Activated T-cell treated with anti-CD3 and anti-CD28 coated beads for 1 hour (primary cell): ENCODE results near the gene PHYH.
"Not testable (repeated sequence)": the region's sequence is repeated elsewhere in the genome, so short reads cannot be mapped to it uniquely, and the experiment has no call there.

Experiments used
- DNase-seq: peaks from one replicate; pipeline ENCODE4 v3.0.0-alpha.2; 2020; ENCODE audit warnings: low read depth

The PHYH gene

DNA sequence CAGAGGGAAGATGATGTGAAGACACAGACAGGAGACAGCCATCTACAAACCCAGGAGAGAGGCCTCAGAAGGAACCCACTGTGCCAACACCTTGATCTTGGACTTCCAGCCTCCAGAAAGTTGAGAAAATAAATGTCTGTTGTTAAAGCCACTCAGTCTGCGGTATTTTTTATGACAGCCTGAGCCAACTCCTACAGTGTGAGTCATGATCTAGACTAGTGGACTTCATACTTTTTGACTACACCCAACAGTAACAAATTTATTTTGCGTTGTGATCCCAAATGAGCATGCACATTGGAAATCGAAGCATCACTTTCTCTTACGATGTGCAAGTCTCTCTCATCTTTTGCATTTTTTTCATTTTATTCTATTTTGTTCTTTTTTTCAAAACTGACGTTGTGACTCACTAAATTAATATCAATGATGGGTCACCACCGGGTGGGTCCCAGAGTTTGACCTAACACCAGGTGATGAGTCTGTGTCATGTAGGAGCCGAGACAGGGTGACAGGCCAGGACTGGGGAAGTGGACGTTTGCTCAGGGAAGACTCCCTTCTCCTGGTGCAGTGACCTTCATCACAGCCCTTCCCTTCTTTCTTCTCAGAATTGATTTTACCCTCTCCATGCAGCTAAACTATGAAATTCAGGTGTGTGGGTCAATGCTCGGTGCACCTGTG lies 28.9 kb downstream of the PHYH start:
- DNase-seq = no peak

- DNase-seq = no peak
These were observed 31.0 kb downstream of the PHYH start for GRCh38 chr10:13268841-13269240.

- DNase-seq = no peak
These were observed 31.6 kb downstream of the PHYH start for GRCh38 chr10:13268310-13268709.

- DNase-seq = no peak
These were observed 36.3 kb downstream of the PHYH start for GRCh38 chr10:13263591-13263990.

GRCh38 chr10:13262433-13262832 lies 37.4 kb downstream of the PHYH start:
- DNase-seq = no peak

GRCh38 chr10:13257621-13258140 lies 42.2 kb downstream of the PHYH start:
- no peak for DNase-seq

- no peak for DNase-seq
These were observed 43.2 kb downstream of the PHYH start for GRCh38 chr10:13256627-13257026.

DNA sequence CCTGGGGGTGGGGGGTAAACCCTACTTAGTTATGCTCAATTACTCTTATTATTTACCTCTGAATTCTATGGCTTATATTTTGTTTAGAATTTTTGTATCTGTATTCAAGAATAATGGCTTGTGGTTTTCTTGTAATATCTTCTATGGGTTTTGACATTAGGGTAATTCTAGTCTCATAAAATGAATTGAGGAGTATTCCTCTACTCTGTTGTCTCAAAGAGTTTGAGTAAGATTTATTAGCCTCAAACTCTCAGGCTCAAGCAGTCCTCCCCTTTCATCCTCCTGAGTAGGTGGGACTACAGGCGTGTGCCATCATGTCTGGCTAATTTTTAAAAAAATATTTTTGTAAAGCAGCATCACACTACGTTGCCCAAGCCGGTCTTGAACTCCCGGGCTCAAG lies 46.1 kb downstream of the PHYH start:
- no peak for DNase-seq

- no peak for DNase-seq
These were observed 52.1 kb downstream of the PHYH start for GRCh38 chr10:13247784-13248183.

DNA sequence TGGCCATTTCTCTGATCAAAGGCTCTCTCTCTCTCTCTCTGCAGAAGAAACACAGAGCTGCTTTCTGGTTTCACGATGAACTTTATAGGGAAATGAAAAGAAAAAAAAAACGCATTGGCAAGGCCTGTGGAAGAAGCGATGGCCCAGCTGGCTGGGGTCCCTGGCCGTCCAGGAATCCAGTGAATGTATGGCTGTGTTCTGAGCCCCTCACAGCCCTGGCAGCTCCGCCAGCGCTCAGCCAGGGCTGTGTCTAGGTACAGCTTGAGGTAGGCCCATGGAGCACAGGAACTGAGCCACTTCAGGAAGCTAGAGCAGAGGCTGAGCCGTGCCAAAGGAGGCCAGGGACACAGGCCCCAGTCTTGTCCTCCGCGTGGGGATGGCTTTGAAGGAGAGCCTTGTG lies 52.6 kb downstream of the PHYH start:
- DNase-seq = no peak

- DNase-seq = not testable (repeated sequence)
These were observed 57.6 kb downstream of the PHYH start for GRCh38 chr10:13242260-13242659.

DNA sequence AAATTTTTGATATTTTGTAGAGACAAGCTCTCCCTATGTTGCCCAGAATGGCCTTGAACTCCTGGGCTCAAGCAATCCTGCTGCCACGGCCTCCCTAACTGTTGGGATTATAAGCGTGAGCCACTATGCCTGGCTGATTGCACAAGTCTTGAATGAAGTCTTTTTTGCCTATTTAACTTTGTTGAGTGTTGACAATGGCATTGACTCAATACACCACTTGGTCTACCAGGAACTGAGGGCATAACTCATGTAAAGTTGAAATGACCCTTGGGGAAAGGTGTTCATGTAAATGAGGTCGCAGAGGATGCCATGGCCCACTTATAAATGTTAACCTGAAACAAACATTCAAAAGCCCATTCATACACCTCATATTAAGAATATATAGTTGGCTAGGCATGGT lies 58.3 kb downstream of the PHYH start:
- DNase-seq = no peak

DNA sequence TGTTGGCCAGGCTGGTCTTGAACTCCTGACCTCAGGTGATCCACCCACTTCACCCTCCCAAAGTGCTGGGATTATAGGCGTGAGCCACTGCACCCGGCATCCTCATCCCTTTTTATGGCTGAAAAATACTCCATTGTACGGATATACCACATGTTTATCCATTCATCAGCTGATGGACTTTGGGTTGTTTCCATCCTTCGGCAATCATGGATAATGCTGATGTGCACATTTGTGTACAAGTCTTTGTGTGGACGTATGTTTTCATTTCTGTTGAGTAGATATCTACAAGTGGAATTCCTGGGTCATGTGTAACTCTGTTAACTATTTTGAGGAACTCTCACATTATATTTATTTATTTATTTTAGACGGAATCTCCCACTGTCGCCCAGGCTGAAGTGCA lies 59.9 kb downstream of the PHYH start:
- no peak for DNase-seq

DNA sequence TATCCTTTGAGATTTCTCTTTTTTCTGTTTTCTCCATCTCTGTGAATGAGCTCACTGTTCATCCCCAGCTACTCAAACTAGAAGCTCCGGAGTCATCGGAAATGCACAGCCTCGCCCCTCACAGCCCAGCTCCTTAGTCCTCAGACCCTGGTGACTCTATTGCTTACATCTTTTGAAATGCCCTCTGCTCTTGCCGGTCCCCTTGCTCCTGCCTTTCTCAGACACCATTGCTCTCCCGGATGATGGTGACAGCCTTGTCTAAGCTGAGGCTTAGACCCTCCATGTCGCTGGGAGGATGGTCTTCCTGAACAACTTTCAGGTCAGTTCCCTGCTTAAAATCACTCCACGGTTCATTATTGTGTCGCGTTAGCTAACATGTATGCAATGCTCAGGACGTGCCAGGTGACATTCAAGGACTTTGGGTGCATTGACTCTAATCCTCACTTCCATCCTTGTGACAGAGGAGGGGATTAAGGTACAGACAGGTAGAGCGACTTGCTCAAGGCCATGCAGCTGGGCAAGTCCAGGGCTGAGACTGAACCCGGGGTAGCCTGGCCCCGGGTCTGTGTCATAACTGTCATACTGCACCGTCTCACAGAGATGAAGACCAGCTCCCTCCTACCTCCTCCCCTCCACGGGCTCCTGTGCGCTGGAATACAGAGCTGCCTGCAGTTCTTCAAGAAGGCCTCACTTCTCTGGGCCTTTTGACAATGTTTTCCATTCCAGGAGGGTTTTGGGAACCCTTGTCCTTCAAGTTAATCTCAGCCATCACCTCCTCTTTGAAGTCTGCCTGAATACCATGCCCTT lies 61.4 kb downstream of the PHYH start:
- DNase-seq = no peak

DNA sequence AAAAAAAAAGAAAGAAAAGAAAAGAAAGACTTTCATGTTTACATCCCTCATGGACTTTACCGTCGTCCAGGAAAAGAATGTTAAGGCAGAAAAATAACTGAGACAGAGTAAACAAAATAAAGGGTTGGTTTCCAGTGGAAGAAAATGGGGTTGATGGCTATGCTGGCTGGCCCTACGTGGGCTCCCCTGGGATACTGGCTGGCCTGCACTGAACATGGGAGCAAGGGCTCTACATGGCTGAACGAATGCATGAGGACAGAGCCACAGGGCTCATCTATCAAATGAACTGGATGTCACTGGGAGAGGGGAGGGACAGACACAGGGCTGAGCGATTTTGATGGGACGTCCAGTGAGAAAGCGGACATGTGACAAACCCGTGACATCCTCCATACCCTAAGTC lies 63.2 kb downstream of the PHYH start:
- DNase-seq = no peak

DNA sequence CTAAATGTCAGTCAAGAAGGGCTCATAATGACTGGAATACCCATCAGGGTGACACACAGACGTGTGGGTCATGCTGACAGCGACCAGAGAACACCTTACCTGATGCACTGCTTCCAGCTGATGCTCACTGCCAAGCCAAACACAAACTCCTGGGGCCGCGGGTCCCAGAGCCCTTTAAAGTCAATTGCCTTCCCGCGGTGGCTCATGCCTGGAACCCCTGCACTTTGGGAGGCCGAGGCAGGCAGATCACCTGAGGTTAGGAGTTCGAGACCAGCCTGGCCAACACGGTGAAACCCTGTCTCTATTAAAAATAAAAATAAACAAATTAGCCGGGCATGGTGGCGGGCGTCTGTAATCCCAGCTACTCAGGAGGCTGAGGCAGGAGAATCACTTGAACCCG lies 65.1 kb downstream of the PHYH start:
- DNase-seq = not testable (repeated sequence)

DNA sequence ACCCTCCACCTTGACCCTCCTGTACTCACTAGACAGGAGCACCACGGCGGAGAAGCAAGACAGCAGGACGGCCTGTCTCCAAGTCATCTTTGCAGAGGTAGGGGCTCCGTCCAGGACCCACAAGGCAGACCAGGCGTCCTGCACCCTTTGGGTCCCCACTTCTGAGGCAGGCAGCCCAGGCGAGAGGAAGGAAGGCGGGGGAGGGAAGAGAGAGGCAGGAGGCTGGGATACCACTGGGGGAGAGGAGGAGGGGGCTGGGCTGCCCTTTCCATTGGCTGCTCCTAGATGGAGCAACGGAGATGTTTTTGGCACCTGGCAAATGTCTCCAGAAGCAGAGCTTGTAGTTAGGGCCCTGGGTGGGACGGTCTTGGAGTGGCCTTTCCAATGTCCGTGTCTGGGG lies 65.7 kb downstream of the PHYH start, which contains the start of gene UCMA:
UCMA (minus strand) TSS at position 203 of the 400 bp plus-strand sequence; CDS start at position 87, 116 bp downstream.
- no peak for DNase-seq

- no peak for DNase-seq
These were observed 66.5 kb downstream of the PHYH start for GRCh38 chr10:13233358-13233757.

GRCh38 chr10:13231808-13232207 lies 68.1 kb downstream of the PHYH start:
- DNase-seq = no peak

- DNase-seq = no peak
These were observed 68.7 kb downstream of the PHYH start for GRCh38 chr10:13231190-13231589.
